ENCODE results near the gene COPE. TPM values are rescaled to one million over a fixed set of nuclear protein-coding genes. Genes with fewer than 3 reads are reported as not detected.

The COPE gene
- total RNA-seq, 1 experiment from 2014 or later = 470 TPM

DNA sequence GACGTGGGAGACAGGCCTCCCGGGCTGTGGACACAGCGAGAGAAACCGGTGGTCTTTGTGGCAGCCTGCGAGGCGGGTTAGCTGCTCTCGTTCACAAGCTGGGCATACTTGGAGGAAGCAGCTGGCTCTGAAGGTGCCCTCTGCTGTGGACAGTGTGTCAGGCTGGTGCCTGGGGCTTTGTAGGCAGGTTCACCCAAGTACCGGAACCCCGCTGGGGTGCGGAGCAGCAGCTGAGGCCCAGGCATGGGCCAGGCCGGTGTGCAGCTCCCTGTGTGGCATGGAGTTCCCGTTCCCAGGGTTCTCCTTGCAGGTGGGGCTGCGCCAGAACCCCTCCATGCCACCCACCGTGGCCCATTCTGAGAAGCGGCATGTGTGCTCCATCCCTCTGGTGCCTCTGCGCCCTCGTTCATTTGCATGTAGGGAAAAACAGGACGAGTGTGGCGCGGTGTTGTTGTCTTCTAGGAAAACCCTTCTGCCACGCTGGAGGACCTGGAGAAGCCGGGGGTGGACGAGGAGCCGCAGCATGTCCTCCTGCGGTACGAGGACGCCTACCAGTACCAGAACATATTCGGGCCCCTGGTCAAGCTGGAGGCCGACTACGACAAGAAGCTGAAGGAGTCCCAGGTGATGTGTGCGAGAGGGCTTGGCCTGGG lies 67.4 kb downstream of the COPE start:
- DNase-seq (ENCODE audit: low read depth) = no peak

DNA sequence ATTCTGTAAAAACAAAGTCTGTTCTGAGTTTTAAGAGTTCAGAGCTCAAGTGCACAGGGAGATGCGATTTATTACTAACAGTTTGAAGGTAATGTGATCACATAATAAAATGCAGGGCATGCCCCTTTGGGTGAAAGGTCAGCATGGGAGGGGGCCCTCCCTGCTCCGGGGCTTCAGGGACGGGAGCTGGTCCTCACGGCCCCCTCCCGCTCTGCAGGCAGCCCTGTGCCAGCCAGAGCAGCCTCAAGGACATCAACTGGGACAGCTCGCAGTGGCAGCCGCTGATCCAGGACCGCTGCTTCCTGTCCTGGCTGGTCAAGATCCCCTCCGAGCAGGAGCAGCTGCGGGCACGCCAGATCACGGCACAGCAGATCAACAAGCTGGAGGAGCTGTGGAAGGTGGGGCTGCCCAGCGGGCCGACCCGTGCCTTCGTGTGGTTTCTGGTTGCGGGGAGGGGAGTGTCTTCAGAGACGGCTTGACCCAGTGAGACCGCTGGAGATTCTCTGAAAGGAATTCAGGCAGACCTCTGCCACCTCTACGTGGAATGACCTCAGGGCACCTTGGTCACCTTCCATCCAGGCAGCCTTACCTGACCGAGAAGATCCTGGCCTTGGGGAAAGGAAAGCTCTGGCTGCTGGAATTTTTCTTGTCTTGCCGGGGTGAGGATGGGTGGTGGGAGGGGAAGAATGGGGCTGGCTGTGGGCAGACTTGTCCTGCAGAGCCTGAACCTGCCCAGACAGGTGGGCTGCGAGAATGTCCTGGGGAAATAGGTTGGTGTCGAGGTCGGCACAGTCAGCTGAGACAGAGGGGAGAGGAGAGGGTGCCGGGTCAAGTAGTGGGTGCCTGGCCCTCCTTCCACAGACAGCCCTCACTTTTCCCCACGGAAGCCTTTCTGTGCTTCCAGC lies 68.5 kb downstream of the COPE start:
- no peak for DNase-seq (ENCODE audit: low read depth)

DNA sequence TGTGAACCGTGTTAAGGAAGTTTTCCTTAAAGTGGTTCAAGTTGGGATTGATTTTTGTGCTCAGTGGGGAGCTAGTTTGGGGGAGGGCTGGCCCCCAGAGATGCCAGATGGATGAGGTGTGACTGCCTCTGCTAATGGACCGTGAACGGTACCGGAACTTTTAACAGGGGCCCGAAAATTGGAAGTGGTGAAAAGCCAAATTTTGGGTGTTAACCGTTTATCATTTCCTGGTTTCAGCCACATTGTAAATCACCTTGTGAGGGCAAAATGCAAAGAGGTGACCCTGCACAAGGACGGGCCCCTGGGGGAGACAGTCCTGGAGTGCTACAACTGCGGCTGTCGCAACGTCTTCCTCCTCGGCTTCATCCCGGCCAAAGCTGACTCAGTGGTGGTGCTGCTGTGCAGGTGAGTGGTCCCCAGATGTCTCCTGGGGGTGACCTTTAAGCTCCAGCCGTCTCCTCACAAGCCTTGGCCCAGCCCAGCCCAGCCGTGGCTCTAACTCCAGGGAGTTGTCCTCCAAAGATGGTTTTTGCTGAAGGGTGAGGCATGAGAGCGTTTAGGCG lies 69.3 kb downstream of the COPE start:
- no peak for DNase-seq (ENCODE audit: low read depth)

Other genes with a start within 250 kb of the COPE start
- 0.40 and 1.4 TPM in 2 replicates for gene CRTC1, start 235.7 kb downstream of the COPE start, total RNA-seq (2014; rRNA removed; shearing (Covaris generic))
- gene COMP, start 128.1 kb downstream of the COPE start, total RNA-seq (2014; rRNA removed; shearing (Covaris generic)) = not detected in 2 replicates
- gene UPF1, start 87.4 kb downstream of the COPE start, total RNA-seq (2014; rRNA removed; shearing (Covaris generic)) = 100 and 121 TPM in 2 replicates
- 0.45 TPM in 1 of 2 replicates, not detected in the other for gene CERS1, start 23.2 kb downstream of the COPE start, total RNA-seq (2014; rRNA removed; shearing (Covaris generic))
- 126 and 145 TPM in 2 replicates for gene DDX49, start 328 bp upstream of the COPE start, total RNA-seq (2014; rRNA removed; shearing (Covaris generic))
- 30.8 and 32.9 TPM in 2 replicates for gene HOMER3, start 21.8 kb upstream of the COPE start, total RNA-seq (2014; rRNA removed; shearing (Covaris generic))
- gene SUGP2, start 114.1 kb upstream of the COPE start, total RNA-seq (2014; rRNA removed; shearing (Covaris generic)) = 31.9 and 33.5 TPM in 2 replicates
- 82.6 and 91.8 TPM in 2 replicates for gene ARMC6, start 114.2 kb upstream of the COPE start, total RNA-seq (2014; rRNA removed; shearing (Covaris generic))
- gene SLC25A42, start 144.6 kb upstream of the COPE start, total RNA-seq (2014; rRNA removed; shearing (Covaris generic)) = 1.3 and 6.2 TPM in 2 replicates
- gene TMEM161A, start 219.1 kb upstream of the COPE start, total RNA-seq (2014; rRNA removed; shearing (Covaris generic)) = 26.7 and 35.8 TPM in 2 replicates